Neural cell (in vitro differentiated cells): ENCODE results near the gene TTLL5. TPM values are rescaled to one million over a fixed set of nuclear protein-coding genes. Genes with fewer than 3 reads are reported as not detected.
"Not testable (repeated sequence)": the region's sequence is repeated elsewhere in the genome, so short reads cannot be mapped to it uniquely, and the experiment has no call there.

ENCODE experiments used
- H2AFZ ChIP-seq: fragments of 200-600, 300-800 bp; sonication (generic), shearing (Covaris generic); 2 replicates; pipeline ENCODE4 v1.6.0; 2014; ENCODE audit warnings: low read depth, mild to moderate bottlenecking, antibody characterized with exemption, low read length, moderate library complexity
- H3F3A ChIP-seq: fragments of 200-600 bp; shearing (Covaris generic); 2 replicates; pipeline ENCODE4 v1.6.1; 2016; ENCODE audit warnings: mild to moderate bottlenecking, moderate library complexity, mixed read lengths, antibody characterized with exemption, low read length; ENCODE audit not compliant: insufficient read depth, poor library complexity, severe bottlenecking
- H3K27ac ChIP-seq: fragments of 200-600, 300-800 bp; sonication (generic), shearing (Covaris generic); 2 replicates; pipeline ENCODE4 v1.5.1; 2014; ENCODE audit warnings: mild to moderate bottlenecking, low read length, moderate library complexity
- H3K27me3 ChIP-seq: fragments of 300-800, 200-600 bp; sonication (generic), shearing (Covaris generic); 2 replicates; pipeline ENCODE4 v1.6.0; 2014; ENCODE audit warnings: mild to moderate bottlenecking, low read depth, low read length, moderate library complexity; ENCODE audit not compliant: insufficient read depth
- H3K36me3 ChIP-seq: fragments of 300-800, 200-600 bp; sonication (generic), shearing (Covaris generic); 2 replicates; pipeline ENCODE4 v1.5.1; 2014; ENCODE audit warnings: mild to moderate bottlenecking, antibody characterized with exemption, low read length, moderate library complexity; ENCODE audit not compliant: insufficient read depth
- H3K4me2 ChIP-seq: fragments of 300-800, 200-600 bp; sonication (generic), shearing (Covaris generic); 2 replicates; pipeline ENCODE4 v1.6.0; 2014; ENCODE audit warnings: mild to moderate bottlenecking, low read length
- H3K4me3 ChIP-seq: fragments of 300-800, 200-600 bp; sonication (generic), shearing (Covaris generic); 2 replicates; pipeline ENCODE4 v1.5.1; 2014; ENCODE audit warnings: mild to moderate bottlenecking, low read length, moderate library complexity
- H3K79me2 ChIP-seq: fragments of 200-600 bp; shearing (Covaris generic); replicated peaks from 2 replicates; pipeline ENCODE4 v1.6.0; 2014; ENCODE audit warnings: mild to moderate bottlenecking, low read length, moderate library complexity; ENCODE audit not compliant: insufficient read depth
- H3K9ac ChIP-seq: fragments of 300-800, 200-600 bp; sonication (generic), shearing (Covaris generic); 2 replicates; pipeline ENCODE4 v1.6.1; 2016; ENCODE audit warnings: mild to moderate bottlenecking, low read length, mixed read lengths
- H3K9me2 ChIP-seq: fragments of 200-600 bp; shearing (Covaris generic); 2 replicates; pipeline ENCODE4 v1.6.1; 2016; ENCODE audit warnings: mild to moderate bottlenecking, low read length, mixed read lengths; ENCODE audit not compliant: insufficient read depth
- H3K9me3 ChIP-seq: fragments of 200-600, 300-800 bp; sonication (generic), shearing (Covaris generic); 2 replicates; pipeline ENCODE4 v1.6.1; 2016; ENCODE audit warnings: mild to moderate bottlenecking, mixed run types, low read length, moderate library complexity, mixed read lengths
- H4K20me1 ChIP-seq: fragments of 200-600 bp; shearing (Covaris generic); 2 replicates; pipeline ENCODE4 v1.6.1; 2016; ENCODE audit warnings: mild to moderate bottlenecking, mixed run types; ENCODE audit not compliant: insufficient read depth
- EP300 ChIP-seq: fragments of 450-650 bp; conservative IDR thresholded peaks from 2 replicates; pipeline ENCODE4 v1.6.1; 2014; ENCODE audit warnings: antibody characterized with exemption, mild to moderate bottlenecking, moderate library complexity; ENCODE audit not compliant: poor library complexity, severe bottlenecking
- EZH2 ChIP-seq: fragments of 200-600, 300-800 bp; shearing (Covaris generic), sonication (generic); IDR thresholded peaks from 2 replicates; pipeline ENCODE4 v1.6.1; 2014; ENCODE audit warnings: antibody characterized with exemption, low read length, borderline replicate concordance, mild to moderate bottlenecking; ENCODE audit not compliant: insufficient read depth, poor library complexity, severe bottlenecking
- MXI1 ChIP-seq: fragments of 450-650 bp; conservative IDR thresholded peaks from 2 replicates; pipeline ENCODE4 v1.6.1; 2014; ENCODE audit warnings: antibody characterized with exemption, mild to moderate bottlenecking; ENCODE audit not compliant: poor library complexity, severe bottlenecking
- POLR2AphosphoS5 ChIP-seq: IDR thresholded peaks from 2 replicates; pipeline ENCODE4 v1.6.1; 2012
- RAD21 ChIP-seq: fragments of 450-650 bp; conservative IDR thresholded peaks from 2 replicates; pipeline ENCODE4 v1.6.1; 2014; ENCODE audit warnings: antibody characterized with exemption, mild to moderate bottlenecking, moderate library complexity
- SMC3 ChIP-seq: fragments of 450-650 bp; conservative IDR thresholded peaks from 2 replicates; pipeline ENCODE4 v1.6.1; 2014; ENCODE audit warnings: antibody characterized with exemption, mild to moderate bottlenecking, moderate library complexity; ENCODE audit not compliant: poor library complexity
- TAF1 ChIP-seq: IDR thresholded peaks from 2 replicates; pipeline ENCODE4 v1.6.1; 2012; ENCODE audit warnings: low read depth
- polyA plus RNA-seq: library from polyadenylated mRNA; depleted of rRNA; stranded (reverse); fragments of >200 nt; gene quantifications from 2 replicates; pipeline ENCODE4 v1.2.3, GENCODE V29; 2014
- TF ChIP-seq, protein P1 (sequence below): IDR thresholded peaks from 2 replicates; pipeline ENCODE4 v1.6.1; 2012; ENCODE audit warnings: borderline replicate concordance
- TF ChIP-seq, protein P2 (sequence below): fragments of 450-650 bp; IDR thresholded peaks from 2 replicates; pipeline ENCODE4 v1.5.1; 2014; ENCODE audit warnings: antibody characterized with exemption, mild to moderate bottlenecking, moderate library complexity; ENCODE audit not compliant: poor library complexity, severe bottlenecking

TTLL5 gene
- polyA plus RNA-seq, 1 donor from 2014 or later, result 8.2 TPM

DNA sequence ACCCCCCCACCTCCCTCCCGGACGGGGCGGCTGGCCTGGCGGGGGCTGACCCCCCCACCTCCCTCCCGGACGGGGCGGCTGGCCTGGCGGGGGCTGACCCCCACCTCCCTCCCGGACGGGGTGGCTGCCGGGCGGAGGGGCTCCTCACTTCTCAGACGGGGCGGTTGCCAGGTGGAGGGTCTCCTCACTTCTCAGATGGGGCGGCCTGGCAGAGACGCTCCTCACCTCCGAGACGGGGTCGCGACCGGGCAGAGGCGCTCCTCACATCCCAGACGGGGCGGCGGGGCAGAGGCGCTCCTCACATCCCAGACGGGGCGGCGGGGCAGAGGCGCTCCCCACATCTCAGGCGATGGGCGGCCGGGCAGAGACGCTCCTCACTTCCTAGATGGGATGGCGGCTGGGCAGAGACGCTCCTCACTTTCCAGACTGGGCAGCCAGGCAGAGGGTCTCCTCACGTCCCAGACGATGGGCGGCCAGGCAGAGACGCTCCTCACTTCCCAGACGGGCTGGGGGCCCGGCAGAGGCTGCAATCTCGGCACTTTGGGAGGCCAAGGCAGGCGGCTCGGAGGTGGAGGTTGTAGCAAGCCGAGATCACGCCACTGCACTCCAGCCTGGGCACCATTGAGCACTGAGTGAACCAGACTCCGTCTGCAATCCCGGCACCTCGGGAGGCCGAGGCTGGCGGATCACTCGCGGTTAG, 264.2 kb downstream of the TTLL5 start:
- H3F3A ChIP-seq, H3K79me2 ChIP-seq, H3K36me3 ChIP-seq, H3K27ac ChIP-seq, H3K27me3 ChIP-seq, H4K20me1 ChIP-seq, H3K9me3 ChIP-seq, H3K4me2 ChIP-seq, H3K9ac ChIP-seq, H3K4me3 ChIP-seq, H2AFZ ChIP-seq, H3K9me2 ChIP-seq: not testable (repeated sequence)

DNA sequence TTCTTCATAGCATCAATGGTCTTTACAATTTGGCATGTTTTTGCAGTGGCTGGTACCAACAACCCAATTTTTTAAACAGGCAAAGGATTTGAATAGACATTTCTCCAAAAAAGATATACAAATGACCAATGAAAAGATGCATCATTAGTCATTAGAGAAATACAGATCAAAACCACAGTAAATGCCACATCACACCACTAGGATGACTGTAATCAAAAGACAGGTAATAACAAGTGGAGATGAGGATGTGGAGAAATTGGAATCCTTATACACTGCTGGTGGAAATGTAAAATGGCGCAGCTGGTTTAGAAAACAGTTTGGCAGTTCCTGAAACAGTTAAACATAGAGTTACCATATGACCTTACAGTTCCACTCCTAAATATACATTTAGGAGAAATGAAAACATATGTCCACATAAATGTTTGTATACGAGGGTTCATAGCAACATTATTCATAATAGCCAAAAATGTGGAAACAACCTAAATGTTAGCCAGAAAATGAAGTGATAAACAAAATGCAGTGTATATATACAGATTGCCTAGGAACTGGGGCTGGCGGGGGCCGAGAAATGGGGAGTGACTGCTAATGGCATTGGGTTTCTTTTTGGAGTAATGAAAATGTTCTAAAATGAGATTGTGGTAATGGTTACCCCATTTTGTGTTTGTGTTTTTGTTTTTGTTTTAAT, 265.5 kb downstream of the TTLL5 start:
- no peak overlapping the region for H2AFZ ChIP-seq
- H3K27me3 ChIP-seq, result no peaks in the 10 kb centered on the region
- no peaks in the 10 kb centered on the region for H3K9me3 ChIP-seq
- no peak overlapping the region for H3K4me2 ChIP-seq
- no peaks in the 10 kb centered on the region for H3K79me2 ChIP-seq
- TF ChIP-seq POLR2AphosphoS5 (no peak), SMC3 (no peak), MXI1 (no peak), TAF1 (no peak), EZH2 (no peak), RAD21 (no peak), EP300 (no peak)
- TF ChIP-seq, protein P1, sequence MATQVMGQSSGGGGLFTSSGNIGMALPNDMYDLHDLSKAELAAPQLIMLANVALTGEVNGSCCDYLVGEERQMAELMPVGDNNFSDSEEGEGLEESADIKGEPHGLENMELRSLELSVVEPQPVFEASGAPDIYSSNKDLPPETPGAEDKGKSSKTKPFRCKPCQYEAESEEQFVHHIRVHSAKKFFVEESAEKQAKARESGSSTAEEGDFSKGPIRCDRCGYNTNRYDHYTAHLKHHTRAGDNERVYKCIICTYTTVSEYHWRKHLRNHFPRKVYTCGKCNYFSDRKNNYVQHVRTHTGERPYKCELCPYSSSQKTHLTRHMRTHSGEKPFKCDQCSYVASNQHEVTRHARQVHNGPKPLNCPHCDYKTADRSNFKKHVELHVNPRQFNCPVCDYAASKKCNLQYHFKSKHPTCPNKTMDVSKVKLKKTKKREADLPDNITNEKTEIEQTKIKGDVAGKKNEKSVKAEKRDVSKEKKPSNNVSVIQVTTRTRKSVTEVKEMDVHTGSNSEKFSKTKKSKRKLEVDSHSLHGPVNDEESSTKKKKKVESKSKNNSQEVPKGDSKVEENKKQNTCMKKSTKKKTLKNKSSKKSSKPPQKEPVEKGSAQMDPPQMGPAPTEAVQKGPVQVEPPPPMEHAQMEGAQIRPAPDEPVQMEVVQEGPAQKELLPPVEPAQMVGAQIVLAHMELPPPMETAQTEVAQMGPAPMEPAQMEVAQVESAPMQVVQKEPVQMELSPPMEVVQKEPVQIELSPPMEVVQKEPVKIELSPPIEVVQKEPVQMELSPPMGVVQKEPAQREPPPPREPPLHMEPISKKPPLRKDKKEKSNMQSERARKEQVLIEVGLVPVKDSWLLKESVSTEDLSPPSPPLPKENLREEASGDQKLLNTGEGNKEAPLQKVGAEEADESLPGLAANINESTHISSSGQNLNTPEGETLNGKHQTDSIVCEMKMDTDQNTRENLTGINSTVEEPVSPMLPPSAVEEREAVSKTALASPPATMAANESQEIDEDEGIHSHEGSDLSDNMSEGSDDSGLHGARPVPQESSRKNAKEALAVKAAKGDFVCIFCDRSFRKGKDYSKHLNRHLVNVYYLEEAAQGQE, result no peak
- TF ChIP-seq, protein P2, sequence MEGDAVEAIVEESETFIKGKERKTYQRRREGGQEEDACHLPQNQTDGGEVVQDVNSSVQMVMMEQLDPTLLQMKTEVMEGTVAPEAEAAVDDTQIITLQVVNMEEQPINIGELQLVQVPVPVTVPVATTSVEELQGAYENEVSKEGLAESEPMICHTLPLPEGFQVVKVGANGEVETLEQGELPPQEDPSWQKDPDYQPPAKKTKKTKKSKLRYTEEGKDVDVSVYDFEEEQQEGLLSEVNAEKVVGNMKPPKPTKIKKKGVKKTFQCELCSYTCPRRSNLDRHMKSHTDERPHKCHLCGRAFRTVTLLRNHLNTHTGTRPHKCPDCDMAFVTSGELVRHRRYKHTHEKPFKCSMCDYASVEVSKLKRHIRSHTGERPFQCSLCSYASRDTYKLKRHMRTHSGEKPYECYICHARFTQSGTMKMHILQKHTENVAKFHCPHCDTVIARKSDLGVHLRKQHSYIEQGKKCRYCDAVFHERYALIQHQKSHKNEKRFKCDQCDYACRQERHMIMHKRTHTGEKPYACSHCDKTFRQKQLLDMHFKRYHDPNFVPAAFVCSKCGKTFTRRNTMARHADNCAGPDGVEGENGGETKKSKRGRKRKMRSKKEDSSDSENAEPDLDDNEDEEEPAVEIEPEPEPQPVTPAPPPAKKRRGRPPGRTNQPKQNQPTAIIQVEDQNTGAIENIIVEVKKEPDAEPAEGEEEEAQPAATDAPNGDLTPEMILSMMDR, result no peak
- no peaks in the 10 kb centered on the region for H3K9me2 ChIP-seq
- H3F3A ChIP-seq, result no peaks in the 10 kb centered on the region
- no peak overlapping the region for H3K27ac ChIP-seq
- H4K20me1 ChIP-seq, result no peaks in the 10 kb centered on the region
- H3K36me3 ChIP-seq, result no peaks in the 10 kb centered on the region
- no peak overlapping the region for H3K4me3 ChIP-seq
- no peak overlapping the region for H3K9ac ChIP-seq
